Germinal center (tissue), 1 donor: ENCODE results near the gene ABLIM1.

Experiments used
- DNase-seq: peaks from one replicate; pipeline ENCODE4 v3.0.0; 2012; ENCODE audit warnings: mixed read lengths, low spot score

Gene ABLIM1

GRCh38 chr10:114517368-114518250 is 140.5 kb downstream of the ABLIM1 start:
- DNase-seq: no peak

- DNase-seq: no peak
These were observed 141.7 kb downstream of the ABLIM1 start for GRCh38 chr10:114516356-114516755.

GRCh38 chr10:114515298-114515914 is 142.7 kb downstream of the ABLIM1 start:
- DNase-seq: no peak

DNA sequence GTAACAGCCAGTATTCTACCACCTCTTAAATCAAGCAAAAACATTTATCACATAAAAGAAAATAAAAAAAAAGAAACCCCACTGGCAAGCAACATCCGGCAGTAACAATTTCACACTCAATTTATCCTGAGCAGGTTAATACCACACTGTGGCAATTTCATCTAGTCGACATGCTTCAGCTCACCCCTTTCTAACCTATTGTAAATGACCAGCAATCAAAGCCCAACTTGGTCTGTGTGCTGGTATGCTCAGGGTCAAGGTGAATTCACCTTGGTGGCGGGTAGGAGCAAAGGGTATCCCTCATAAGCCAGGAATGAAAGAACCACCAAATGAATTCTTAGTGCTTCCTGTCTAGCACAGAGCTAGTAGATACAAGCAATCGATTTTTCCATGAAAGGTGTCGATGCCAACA is 144.7 kb downstream of the ABLIM1 start:
- no peak for DNase-seq

- no peak for DNase-seq
These were observed 146.2 kb downstream of the ABLIM1 start for GRCh38 chr10:114511881-114512280.

- DNase-seq: no peak
These were observed 149.7 kb downstream of the ABLIM1 start for GRCh38 chr10:114508376-114508775.

DNA sequence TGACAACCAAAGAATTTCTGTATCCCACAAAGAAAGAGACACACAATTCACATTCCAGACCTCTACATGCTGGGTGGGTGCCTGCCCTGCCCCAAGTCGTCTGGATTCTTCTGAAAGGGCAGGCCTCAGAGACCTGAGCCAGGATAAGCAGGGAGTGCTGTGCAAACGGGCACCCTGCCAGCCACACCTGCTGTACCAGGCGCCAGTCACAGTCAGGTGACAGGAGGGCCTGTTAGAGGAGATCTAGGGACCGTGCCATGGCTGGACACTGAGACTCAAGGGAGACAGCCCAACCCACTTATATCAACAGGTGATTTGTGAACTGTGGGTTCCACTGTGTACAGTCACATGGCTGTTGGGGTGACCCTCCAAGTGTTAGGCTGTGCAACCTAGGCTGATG is 150.6 kb downstream of the ABLIM1 start:
- DNase-seq: no peak

- no peak for DNase-seq
These were observed 151.1 kb downstream of the ABLIM1 start for GRCh38 chr10:114506871-114507385.

GRCh38 chr10:114504769-114505579 is 153.1 kb downstream of the ABLIM1 start:
- no peak for DNase-seq

- DNase-seq: no peak
These were observed 156.0 kb downstream of the ABLIM1 start for GRCh38 chr10:114502074-114502473.

DNA sequence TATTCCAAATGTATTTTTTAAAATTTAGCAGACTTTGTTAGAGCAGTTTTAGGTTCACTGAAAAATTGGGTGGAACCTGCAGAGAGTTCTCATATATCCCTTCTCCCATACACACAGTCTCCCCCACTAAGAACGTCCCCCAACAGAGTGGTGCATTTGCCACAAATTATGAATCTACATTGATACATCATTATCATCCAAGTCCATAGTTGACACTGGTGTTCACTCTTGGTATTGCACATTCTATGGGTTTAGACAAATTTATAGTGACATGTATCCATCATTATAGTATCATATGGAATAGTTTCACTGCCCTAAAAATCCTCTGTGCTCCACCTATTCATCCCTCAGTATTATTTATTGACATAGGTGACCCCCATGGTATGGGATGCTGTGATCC is 156.4 kb downstream of the ABLIM1 start:
- DNase-seq: no peak

DNA sequence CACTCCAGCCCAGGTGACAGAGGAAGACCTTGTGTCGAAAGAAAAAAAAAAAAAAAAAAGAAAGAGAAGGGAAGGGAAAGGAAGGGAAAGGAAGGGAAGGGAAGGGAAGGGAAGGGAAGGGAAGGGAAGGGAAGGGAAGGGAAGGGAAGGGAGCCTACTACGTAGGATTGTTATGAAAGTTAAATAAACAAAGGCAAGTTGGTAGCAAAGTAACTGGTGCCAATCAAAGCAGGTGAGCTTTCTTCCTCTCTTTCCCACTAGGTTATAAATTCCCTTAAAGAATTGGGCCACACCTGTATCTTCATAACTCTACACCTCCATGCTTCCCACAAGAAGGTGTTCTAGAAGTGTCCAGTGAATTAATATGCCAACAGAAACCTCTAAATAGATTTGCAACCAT is 157.4 kb downstream of the ABLIM1 start:
- DNase-seq: no peak

GRCh38 chr10:114499630-114500190 is 158.4 kb downstream of the ABLIM1 start:
- DNase-seq: peak; percentile 40

DNA sequence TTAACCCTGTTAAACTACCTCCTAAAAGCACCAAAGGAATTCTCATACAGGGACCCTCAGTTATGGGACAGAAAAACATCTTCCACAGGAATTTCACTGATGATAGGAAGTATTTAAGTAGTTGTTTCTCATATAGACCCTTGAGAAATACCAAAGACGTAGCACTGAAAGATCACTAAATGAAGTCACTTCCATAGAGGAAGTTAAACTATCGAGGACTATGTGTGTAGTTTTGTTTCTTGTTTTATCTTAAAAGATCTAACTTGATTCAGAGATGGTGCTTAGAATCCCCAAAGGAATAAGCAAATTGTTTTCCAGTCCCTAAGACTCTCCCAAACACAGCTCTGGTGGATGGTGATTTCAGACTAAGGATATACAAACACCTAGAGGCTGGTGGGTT is 159.0 kb downstream of the ABLIM1 start:
- no peak for DNase-seq

- peak; percentile 26 for DNase-seq
These were observed 159.5 kb downstream of the ABLIM1 start for GRCh38 chr10:114498413-114499111.

- no peak for DNase-seq
These were observed 162.8 kb downstream of the ABLIM1 start for GRCh38 chr10:114495303-114495702.

DNA sequence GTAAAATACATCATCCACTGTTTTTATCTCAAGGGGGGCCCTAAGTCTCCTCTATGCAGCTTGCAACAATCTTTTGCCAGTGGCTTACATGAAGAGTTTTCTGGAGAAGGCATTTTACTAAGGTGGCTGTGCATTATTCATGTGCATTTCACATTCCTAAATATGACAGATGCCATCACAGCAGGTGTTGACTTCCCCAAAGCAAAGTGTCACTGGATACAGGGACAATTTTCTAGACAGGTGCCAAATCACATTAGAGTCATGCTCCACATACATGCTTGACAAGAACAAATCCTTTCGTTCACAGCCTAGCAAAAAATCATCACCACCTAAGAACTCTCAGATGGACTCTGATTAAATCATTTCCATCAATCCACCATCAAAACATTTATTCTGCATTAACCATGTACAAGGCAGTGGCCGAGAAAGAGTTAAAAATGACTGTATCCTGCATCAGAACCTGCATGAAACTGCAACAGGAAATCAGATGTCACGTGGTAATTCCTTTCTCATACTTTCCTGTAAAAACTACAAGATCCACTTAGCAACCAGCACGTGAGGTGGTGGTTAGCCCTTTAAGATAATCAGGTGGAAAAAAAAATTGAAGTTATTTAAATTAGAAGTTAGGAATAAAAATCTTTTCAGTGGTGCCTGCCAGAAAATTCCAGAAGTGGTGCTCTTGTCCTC is 165.6 kb downstream of the ABLIM1 start:
- no peak for DNase-seq

DNA sequence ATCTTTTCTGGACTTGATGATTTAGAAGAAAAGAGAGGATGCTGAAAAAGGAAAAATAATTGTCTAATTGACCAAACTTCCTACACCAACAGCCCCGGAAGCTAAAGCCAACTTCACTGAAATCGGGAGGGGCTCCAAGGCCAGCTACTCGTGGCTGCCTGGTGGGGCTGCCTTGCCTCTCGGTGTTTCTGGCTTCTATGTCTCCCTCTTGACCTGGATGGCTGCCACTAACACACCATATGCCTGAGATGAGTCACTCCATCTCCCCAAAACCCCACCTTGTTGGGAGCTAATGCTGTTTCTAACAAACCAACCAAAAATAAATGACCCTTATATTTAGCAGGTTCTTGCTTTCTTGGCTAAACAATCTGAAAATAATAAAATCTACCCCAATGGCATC is 166.1 kb downstream of the ABLIM1 start:
- no peak for DNase-seq

DNA sequence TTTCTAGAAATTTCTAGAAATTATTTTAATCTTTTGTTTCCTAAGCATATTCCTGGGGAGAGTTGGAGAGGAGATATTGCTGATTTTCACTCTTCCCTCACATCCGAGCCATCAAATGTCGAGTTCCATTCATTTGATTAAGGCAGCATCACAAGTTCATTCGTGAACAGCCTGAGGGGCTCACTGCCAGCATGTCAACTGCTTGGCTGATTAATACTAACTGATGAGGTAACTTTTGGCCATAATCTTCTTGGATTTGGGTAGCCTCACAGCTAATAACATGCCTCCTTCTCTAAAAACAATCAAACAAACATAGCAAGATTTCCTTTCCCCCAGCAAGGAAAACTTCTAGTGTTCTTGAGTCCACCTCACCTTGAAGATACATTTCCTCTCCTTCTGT is 166.7 kb downstream of the ABLIM1 start:
- DNase-seq: no peak

DNA sequence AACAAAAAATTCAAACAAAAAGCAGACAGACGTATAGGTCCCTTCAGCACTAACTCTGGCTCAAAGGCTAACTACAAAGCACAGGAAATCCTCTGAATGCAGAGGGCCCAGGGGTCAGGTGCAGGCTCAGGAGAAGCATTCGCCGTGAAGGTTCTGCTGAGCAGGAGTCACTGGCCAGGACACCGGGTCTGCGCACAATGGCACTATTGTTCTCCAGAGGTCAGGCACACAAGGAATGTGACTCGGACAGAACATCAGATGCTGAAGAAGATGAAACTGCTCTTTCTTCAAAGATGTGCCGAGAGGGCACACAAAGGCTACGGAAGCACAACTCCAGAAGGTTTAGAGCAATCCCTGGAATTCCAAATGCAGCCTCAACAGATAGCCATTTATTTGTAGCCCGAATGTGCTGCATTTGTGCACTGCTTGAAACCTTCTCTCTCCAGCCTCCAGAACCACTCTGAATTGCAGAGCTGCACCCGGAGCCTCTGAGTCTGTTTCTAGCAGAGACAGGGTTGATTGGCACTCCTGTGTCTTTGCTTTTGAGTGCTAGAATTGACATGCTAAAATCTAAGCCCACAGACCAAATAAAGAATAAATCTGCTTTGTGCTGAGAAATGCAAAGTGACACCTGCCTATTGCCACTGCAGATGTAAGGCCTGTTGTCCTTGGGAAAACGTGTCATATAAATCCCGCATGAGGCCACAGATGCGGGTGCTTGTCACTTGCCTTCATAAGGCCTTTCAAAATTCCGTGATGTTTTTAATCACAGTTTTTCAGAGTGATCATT is 168.4 kb downstream of the ABLIM1 start:
- no peak for DNase-seq
